ENCODE data around the gene MLLT6.

Gene MLLT6

DNA sequence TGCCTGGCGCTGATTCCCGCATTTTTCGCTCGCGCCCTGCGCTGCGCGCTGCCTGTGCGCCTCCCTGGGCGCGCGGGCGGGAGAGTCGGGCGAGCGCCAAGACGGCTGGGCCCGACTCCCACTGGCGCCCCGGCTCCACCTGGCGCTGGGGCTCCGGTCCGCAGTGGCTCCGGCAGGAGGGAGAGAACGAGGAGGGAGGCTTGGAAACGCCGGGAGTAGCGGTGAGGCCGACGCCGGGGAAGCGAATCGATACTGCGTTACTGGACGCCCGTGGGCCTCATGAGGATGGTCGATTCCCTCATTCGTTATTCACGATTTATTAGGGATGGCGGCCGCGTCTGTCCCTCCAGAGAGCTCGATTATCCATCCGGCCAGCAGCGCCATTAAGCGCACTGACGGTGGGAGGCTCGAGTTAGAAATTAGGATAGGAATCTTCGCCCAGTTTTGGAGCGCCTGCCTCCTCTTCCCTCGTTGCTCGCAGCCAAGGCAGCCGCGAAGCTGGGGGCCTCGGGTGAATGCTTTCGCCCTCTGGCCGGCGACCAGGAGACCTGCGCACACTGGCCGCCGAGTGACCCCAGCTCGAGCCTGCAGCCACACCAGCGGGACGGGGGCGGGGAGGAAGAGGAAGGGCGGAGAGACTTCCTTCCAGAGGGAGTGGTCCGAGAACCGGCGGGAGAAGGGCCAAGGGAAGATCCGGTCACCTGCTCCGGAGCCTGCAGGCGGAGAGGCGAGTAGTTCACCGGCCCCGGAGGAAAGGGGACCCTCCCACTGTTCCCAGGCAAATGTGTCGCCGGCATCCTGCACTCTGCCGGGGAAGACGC lies 44.4 kb downstream of the MLLT6 start:
- Histone ChIP-seq H4K20me1 (ENCODE audit: insufficient read depth, low read length) (peaks cover 7% of the 10 kb centered on the region; the same call in 1 of the 2 replicates), H3K4me2 (ENCODE audit: low read length) (no peak overlapping the region), H2AFZ (ENCODE audit: low read depth, low read length) (no peak overlapping the region), H3K9ac (ENCODE audit: low read length) (no peak overlapping the region), H3K9me3 (ENCODE audit: insufficient read depth, low read length) (no peaks in the 10 kb centered on the region), H3K79me2 (ENCODE audit: low read length) (peaks cover 52% of the 10 kb centered on the region), H3K27ac (ENCODE audit: low read length) (no peak overlapping the region), H3K4me3 (ENCODE audit: low read length) (no peak overlapping the region), H3K27me3 (ENCODE audit: low read depth, low read length) (no peaks in the 10 kb centered on the region), H3K4me1 (ENCODE audit: low read length) (peaks cover 37% of the 10 kb centered on the region), H3K36me3 (replicated peaks; ENCODE audit: low read depth, low read length) (peaks cover 11% of the 10 kb centered on the region)
- TF ChIP-seq CTCF (IDR thresholded peaks at IDR 0.05; ENCODE audit: low read depth, low read length) (no peak), EZH2phosphoT487 (IDR thresholded peaks at IDR 0.05; ENCODE audit: low read depth) (no peak)

- no peak for TF ChIP-seq EZH2phosphoT487 (IDR thresholded peaks at IDR 0.05; ENCODE audit: low read depth)
- no peak for TF ChIP-seq CTCF (IDR thresholded peaks at IDR 0.05; ENCODE audit: low read depth, low read length)
Measured at GRCh38 chr17:38750044-38750311, 44.9 kb downstream of the MLLT6 start.

DNA sequence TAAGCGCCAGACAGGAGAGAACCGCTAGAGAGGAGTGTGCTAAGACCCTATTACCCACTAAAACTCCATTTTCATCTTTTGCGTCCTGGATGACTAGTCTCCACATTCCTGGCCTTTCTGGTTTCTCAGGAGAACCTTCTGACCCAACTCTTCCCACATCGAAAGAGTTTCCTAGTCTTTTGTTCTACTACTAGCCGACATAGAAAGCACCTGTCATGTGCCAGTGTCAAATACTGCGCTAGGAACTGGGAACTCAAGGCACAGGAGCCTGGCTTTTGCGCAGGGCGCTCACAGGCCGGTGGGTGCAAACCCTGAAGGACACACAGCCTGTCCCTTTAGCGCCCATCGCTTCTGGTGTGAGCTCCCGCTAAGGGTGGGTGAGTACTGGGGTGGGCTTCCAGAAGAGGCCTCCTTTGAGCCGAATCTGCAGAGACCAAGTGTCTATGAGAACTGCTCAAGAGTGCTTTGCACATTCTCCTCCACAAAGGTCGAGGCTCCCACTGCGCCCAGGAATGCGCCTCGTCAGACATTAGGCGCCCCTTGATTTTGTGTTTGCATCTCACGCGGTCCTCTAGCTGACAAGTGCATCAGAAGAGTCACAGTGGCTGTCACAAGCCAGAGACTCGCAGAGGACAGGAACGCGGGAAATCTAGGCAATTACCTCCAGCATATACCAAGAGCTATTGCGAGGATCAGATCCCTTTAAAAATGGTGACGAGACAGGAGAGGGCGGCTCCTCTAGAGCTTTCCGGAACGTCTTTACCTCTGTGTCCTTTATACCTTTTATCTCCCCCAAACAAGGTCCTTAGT lies 45.4 kb downstream of the MLLT6 start:
- TF ChIP-seq EZH2phosphoT487 (IDR thresholded peaks at IDR 0.05; ENCODE audit: low read depth): no peak
- no peak for TF ChIP-seq CTCF (IDR thresholded peaks at IDR 0.05; ENCODE audit: low read depth, low read length)
- peak overlapping the region; percentile 89 for H3K9ac ChIP-seq (ENCODE audit: low read length)
- H3K4me2 ChIP-seq (ENCODE audit: low read length): peak overlapping the region; percentile 99
- peak overlapping the region; percentile 79 for H3K4me3 ChIP-seq (ENCODE audit: low read length)
- H4K20me1 ChIP-seq (ENCODE audit: insufficient read depth, low read length): 0 out of 2 replicates have a peak, but pooled peaks cover 4% of the 10 kb centered on the region
- no peak overlapping the region for H3K27ac ChIP-seq (ENCODE audit: low read length)
- H3K36me3 ChIP-seq (replicated peaks; ENCODE audit: low read depth, low read length): peaks cover 12% of the 10 kb centered on the region
- H3K27me3 ChIP-seq (ENCODE audit: low read depth, low read length): no peaks in the 10 kb centered on the region
- H3K79me2 ChIP-seq (ENCODE audit: low read length): peaks cover 48% of the 10 kb centered on the region
- H2AFZ ChIP-seq (ENCODE audit: low read depth, low read length): no peak overlapping the region
- H3K4me1 ChIP-seq (ENCODE audit: low read length): peaks cover 35% of the 10 kb centered on the region
- no peaks in the 10 kb centered on the region for H3K9me3 ChIP-seq (ENCODE audit: insufficient read depth, low read length)

More at GRCh38 chr17:38750044-38750311, 44.9 kb downstream of the MLLT6 start:
- peak overlapping the region; percentile 99; the same call in 1 of the 2 replicates for H3K4me2 ChIP-seq (ENCODE audit: low read length)
- H2AFZ ChIP-seq (ENCODE audit: low read depth, low read length): no peak overlapping the region
- peaks cover 37% of the 10 kb centered on the region for H3K4me1 ChIP-seq (ENCODE audit: low read length)
- no peaks in the 10 kb centered on the region for H3K9me3 ChIP-seq (ENCODE audit: insufficient read depth, low read length)
- no peak overlapping the region for H3K27ac ChIP-seq (ENCODE audit: low read length)
- H4K20me1 ChIP-seq (ENCODE audit: insufficient read depth, low read length): 0 out of 2 replicates have a peak, but pooled peaks cover 4% of the 10 kb centered on the region
- peaks cover 52% of the 10 kb centered on the region for H3K79me2 ChIP-seq (ENCODE audit: low read length)
- no peak overlapping the region for H3K4me3 ChIP-seq (ENCODE audit: low read length)
- H3K9ac ChIP-seq (ENCODE audit: low read length): no peak overlapping the region
- peaks cover 13% of the 10 kb centered on the region for H3K36me3 ChIP-seq (replicated peaks; ENCODE audit: low read depth, low read length)
- no peaks in the 10 kb centered on the region for H3K27me3 ChIP-seq (ENCODE audit: low read depth, low read length)

Data from OCI-LY3 (cell line).